Measurements from ENCODE around the gene PPA2.

GRCh38 chr4:105426187-105426897 lies 47.5 kb downstream of the PPA2 start:
- TF ChIP-seq EGR1 (IDR thresholded peaks at IDR 0.05) (no peak), ZBTB7A (IDR thresholded peaks at IDR 0.05; ENCODE audit: low read depth) (no peak), CEBPB (IDR thresholded peaks at IDR 0.05) (no peak), RAD21 (IDR thresholded peaks at IDR 0.05; ENCODE audit: low read depth) (no peak)

All from Ishikawa (cell line).